CMK (cell line): Measurements from ENCODE around the gene RGS7.
"Not testable (repeated sequence)": the region's sequence is repeated elsewhere in the genome, so short reads cannot be mapped to it uniquely, and the experiment has no call there.

Experiments
- DNase-seq: peaks from one replicate; pipeline ENCODE4 v3.0.0-alpha.2; 2010; ENCODE audit warnings: low read depth

Gene RGS7

GRCh38 chr1:240829487-240829886, 527.5 kb downstream of the RGS7 start:
- DNase-seq = no peak

GRCh38 chr1:240827786-240828185, 529.2 kb downstream of the RGS7 start:
- no peak for DNase-seq

GRCh38 chr1:240824238-240824637, 532.8 kb downstream of the RGS7 start:
- DNase-seq = no peak

- DNase-seq = no peak
Measured at GRCh38 chr1:240823357-240823756, 533.6 kb downstream of the RGS7 start.

GRCh38 chr1:240821925-240822324, 535.1 kb downstream of the RGS7 start:
- DNase-seq = no peak

- DNase-seq = no peak
Measured at GRCh38 chr1:240820816-240821215, 536.2 kb downstream of the RGS7 start.

GRCh38 chr1:240816472-240816871, 540.5 kb downstream of the RGS7 start:
- DNase-seq = no peak

GRCh38 chr1:240813720-240814119, 543.3 kb downstream of the RGS7 start:
- DNase-seq = no peak

- no peak for DNase-seq
Measured at GRCh38 chr1:240811256-240811655, 545.7 kb downstream of the RGS7 start.

GRCh38 chr1:240808381-240808780, 548.6 kb downstream of the RGS7 start:
- DNase-seq = no peak

- DNase-seq = no peak
Measured at GRCh38 chr1:240806200-240806745, 550.7 kb downstream of the RGS7 start.

- no peak for DNase-seq
Measured at GRCh38 chr1:240804475-240804874, 552.5 kb downstream of the RGS7 start.

- DNase-seq = no peak
Measured at GRCh38 chr1:240803151-240803550, 553.9 kb downstream of the RGS7 start.

- DNase-seq = no peak
Measured at GRCh38 chr1:240802271-240802670, 554.7 kb downstream of the RGS7 start.

- DNase-seq = no peak
Measured at GRCh38 chr1:240801442-240801841, 555.6 kb downstream of the RGS7 start.

GRCh38 chr1:240800291-240800690, 556.7 kb downstream of the RGS7 start:
- DNase-seq = no peak

- no peak for DNase-seq
Measured at GRCh38 chr1:240797050-240797449, 560.0 kb downstream of the RGS7 start.

- no peak for DNase-seq
Measured at GRCh38 chr1:240794046-240794843, 562.8 kb downstream of the RGS7 start.

- DNase-seq = no peak
Measured at GRCh38 chr1:240792915-240793529, 564.0 kb downstream of the RGS7 start.

GRCh38 chr1:240790856-240791255, 566.1 kb downstream of the RGS7 start:
- no peak for DNase-seq

GRCh38 chr1:240786880-240787279, 570.1 kb downstream of the RGS7 start:
- no peak for DNase-seq

GRCh38 chr1:240784776-240785175, 572.2 kb downstream of the RGS7 start:
- DNase-seq = no peak

GRCh38 chr1:240783728-240784137, 573.3 kb downstream of the RGS7 start:
- not testable (repeated sequence) for DNase-seq
